Inferior parietal cortex (tissue), 1 donor: Measurements from ENCODE around the gene ANKRD65.
"Not testable (repeated sequence)": the region's sequence is repeated elsewhere in the genome, so short reads cannot be mapped to it uniquely, and the experiment has no call there.

Experiments used
- DNase-seq: peaks from one replicate; pipeline ENCODE4 v3.0.0-alpha.2; 2016; ENCODE audit errors: extremely low spot score

The ANKRD65 gene

DNA sequence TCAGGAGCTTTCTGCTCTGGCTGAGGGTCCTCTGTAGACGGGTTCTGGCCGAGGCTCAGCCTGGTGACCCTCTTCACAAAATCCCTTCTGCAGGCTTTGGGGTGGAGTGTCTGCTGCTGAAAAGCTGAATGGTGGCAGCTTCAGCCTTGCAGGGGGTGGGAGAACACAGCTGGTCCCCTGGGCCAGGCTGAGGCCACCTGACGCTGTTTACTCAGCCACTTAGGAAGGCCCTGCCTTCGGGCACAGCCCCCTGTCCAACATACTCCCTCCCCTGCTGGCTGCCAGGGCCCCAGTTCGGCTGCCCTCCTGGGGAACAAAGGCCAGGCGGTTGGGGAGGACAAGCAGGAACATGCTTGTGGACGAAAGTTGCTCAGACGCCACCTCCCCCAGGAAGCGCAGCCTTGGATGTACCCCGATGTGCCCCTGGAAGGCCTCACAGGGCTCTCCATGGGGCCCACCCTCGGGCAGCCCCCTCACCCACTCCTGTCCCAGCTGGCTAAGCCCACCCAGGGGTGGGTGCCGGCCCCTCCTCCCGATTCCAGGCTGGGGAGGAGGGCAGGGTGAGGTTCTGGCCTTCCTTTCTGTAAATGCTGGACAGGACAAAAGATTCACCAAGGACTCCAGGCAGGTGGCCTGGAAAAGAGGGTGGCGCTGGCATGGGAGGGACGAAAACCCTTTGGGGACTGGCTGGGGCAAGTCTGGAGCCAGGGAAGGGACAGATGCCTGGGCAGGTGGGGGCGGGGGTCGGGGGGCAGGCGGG, at the start of gene ANKRD65:
ANKRD65 (minus strand) TSS at position 130 of the 760 bp plus-strand sequence. CDS start 271 bp downstream, outside the sequence.
- no peak for DNase-seq

DNA sequence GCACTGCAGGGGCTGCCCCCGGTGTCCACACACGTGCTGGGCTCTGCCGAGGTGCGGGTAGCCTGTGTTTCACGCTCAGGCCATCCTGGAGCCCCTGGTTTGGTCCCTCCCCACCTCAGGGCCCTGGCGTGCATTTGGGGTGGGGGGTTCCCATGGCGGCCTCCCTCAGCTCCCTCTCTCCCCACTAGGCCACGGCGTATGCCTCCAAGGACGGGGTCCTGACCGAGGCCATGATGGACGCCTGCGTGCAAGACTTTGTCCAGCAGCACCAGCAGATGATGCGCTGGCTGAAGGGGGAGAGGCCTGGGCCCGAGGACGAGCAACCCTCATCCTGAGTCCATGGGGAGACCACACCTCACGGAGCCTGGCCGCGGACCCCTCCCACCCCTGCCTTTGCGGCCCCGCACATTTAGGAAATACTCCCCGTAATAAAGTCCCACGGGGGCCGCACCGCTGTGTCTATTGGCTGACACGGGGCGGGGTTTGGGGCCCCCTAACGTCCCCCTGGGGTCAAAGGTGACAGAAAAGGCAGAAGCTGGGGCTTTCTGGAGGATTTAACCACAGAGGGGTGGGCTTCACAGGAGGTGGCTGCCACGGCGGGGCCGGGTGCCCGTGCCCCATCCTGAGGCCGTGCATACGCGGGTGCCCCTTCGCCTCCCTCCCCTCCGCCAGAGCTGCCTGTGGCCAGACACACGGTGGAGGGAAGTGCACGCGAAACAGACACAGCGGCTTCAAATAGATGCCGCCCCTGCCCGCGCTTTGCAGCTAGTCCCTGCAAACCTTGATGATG, 47.3 kb upstream of the ANKRD65 start:
- DNase-seq = not testable (repeated sequence)

DNA sequence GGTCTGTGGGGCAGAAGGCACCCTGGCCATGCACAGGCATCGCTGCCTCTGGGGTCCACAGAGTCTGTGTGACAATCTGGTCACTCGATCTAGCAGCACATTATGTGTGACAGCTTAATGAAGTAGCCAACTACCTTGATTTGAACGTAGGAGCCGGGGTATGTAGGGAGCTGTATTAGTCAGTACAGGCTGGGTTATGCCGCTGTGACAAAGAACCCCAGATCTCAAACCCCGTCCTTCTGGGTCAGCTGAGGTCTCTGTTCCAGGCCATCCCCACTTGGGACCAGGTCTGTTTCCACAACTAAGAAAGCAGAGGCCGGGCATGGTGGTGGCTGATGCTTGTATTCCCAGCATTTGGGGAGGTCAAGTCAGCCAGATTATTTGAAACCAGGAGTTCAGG, 42.2 kb upstream of the ANKRD65 start:
- DNase-seq = no peak

DNA sequence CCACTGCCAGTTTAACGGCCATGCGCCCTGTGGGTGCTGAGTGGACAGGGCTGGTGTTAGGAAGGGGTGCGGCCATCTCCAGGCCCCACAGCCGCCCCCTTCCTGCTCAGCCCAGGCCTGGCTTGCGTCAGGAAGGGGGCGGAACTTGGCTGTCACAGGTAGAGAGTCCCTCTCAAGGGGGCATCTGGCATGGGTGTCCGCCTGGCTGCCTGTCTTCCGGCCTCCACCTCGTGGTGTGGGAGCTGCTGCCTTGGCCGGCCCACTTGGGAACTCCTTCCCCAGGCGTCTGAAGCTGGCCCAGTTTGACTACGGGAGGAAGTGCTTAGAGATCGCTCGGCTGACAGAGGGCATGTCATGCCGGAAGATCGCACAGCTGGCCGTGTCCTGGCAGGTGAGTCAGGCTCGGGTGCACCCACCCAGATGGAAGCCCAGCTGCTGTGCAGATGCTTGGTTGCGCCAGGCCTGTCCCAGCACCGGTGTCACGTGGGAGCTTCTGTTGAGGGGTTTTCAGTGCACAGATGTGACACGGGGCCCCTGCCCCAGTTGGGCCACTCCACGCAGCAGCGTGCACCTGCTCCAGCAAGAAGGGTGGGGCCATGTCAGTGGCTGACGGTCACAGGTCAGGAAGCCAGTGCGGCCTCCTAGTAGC, 41.4 kb upstream of the ANKRD65 start:
- DNase-seq = no peak

DNA sequence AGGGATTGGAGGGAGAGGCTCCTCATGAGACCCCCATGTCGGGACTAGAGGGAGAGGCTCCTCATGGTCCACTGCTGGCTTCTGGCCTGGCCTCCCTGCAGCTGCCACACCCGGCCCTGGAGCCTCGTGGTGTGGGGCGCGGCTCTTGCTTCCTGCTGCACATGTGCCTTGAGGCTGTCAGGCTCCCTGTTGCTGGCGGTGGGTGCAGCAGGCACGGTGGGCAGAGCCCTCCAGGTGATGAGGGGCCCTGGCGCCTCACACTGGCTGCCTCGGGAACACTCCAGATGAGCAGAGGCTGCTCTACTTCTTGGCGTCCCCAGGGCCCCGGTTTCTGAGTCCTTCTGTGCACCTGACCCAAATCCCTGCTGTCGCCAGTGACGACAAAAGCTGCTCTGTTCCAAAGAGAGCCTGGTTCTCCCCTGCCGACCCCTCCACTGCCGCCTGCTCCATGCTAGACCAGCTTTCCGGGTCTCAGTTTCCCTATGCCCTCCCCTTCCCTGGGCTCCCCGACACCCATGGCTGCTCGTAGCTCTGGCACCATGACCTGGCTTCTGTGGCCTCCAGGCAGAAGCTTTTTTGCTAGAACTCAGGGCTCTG, 40.7 kb upstream of the ANKRD65 start:
- DNase-seq = no peak

DNA sequence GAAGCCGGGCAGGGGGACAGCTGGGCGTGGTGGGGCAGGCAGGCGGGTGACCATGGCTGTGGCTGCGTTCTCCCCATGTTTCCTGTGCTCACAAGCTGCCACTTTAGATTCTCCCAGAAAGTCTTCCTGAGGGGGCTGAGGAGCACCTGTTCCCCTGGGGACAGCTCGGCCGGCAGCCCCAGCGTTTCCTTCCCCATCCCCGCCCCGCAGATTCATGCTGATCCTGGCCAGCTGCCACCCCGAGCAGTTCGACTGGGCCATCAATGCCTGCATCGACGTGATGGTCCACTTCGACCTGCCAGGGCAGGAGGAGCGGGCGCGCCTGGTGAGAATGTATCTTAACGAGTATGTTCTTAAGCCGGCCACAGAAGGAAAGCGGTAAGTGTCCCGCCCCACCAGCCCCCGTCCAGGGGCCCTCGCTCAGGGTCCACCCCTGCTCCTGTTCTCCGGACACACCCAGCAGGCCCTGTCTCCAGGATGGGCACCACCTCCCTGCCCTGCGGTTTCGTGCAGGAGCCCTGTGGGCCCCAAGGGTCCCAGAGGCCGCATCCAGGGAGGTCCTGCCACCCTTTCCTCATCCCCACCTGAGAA, 39.6 kb upstream of the ANKRD65 start:
- DNase-seq = no peak

DNA sequence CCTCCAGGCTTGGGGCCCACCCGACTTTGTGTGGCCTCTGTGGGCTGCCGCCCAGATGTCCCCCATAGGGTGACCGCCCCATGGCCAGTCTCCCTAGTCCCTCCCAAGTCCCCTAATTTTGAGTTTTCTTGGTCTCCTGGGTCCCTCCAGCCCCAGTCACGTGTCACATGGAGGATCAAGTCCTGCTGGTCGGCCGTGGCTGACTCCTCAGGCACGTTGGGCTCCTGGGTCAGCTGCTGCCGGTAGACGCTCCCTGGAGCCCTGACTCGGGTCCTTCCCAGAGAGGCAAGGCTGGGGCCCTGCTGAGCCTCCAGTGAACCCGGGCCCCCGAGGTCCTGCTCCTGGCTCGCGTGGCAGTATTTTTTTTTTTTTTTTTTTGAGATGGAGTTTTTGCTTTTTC, 38.6 kb upstream of the ANKRD65 start:
- not testable (repeated sequence) for DNase-seq

DNA sequence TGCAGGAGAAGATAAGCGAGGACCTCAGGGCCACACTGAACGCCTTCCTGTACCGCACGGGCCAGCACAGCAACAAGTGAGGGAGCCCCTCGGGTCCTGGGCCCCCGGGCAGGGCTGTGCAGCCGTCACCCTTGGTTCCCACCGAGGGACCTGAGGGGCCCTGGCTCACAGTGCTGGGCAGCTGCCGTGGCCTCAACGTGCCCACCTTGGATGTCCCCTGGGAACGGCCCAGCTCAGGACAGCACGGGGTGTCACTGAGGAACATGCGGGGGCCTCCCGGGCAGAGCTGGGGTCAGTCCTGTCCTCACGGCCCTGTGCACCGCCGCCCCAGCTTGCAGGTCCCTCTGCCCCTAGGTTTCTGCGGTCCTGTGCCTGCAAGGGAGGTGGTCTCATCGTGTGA, 38.1 kb upstream of the ANKRD65 start:
- DNase-seq = not testable (repeated sequence)

DNA sequence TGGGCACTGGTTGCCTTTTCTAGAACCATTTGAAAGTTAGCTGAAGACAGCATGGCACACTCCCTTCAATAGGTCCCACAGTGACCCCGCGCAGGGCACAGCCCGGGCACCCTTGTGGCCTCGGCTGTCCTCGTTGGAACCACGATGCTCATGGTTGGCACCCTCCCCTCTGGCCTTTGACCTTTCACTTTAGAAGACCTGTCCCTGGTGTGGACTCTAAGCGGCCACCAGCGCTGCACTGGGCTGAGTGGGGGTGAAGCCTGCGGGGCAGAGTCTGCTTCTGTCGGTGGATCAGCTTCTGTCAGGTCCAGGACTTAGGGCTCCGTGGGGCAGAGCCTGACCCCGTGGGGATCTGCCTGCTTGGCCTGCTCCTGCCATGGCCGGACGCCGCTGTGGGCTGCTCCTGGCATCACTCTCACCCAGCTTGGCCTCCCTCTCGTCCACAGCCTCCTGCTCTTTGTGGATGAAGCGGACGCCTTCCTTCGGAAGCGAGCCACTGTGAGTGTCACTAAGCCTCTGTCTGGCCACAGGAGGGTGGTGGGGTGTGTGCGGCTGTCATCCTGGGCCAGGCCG, 35.7 kb upstream of the ANKRD65 start:
- DNase-seq = not testable (repeated sequence)

DNA sequence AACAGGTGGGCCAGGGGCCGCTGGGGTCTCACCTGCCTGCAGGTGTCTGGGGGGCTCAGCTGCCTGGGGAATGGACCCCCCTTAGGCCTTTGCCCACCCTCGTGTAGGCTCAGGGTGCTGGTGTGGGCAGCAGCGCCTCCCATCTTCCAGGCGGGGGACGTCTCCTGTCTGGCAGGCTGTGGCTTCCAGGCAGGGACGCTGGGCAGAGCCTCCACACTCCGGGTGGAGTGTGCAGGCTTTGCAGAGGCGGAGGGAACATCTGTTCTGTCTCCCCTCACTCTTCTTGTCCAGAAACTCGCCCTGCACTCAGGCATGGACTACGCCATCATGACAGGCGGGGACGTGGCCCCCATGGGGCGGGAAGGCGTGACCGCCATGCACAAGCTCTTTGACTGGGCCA, 34.9 kb upstream of the ANKRD65 start:
- not testable (repeated sequence) for DNase-seq

DNA sequence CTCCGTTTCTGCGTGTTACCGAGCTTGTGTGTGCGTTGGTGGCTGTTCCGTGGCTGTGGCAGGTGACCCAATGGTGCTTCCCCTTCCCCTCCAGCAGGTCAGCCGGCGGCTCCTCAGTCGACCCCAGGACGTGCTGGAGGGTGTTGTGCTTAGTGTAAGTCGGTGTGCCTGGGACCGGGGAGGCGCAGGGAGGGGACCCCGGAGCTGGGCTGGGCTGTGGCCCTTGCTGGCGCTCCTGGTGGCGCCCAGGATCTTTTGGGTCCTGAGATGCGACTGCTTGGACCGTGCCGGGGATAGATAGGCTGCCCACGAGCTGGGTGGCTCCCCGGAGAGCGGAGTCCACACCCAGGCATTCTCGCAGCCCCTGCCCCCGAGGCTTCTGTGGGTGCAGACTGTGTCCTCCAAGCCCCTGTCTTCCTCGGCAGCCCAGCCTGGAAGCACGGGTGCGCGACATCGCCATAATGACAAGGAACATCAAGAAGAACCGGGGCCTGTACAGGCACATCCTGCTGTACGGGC, 34.3 kb upstream of the ANKRD65 start:
- DNase-seq = no peak

DNA sequence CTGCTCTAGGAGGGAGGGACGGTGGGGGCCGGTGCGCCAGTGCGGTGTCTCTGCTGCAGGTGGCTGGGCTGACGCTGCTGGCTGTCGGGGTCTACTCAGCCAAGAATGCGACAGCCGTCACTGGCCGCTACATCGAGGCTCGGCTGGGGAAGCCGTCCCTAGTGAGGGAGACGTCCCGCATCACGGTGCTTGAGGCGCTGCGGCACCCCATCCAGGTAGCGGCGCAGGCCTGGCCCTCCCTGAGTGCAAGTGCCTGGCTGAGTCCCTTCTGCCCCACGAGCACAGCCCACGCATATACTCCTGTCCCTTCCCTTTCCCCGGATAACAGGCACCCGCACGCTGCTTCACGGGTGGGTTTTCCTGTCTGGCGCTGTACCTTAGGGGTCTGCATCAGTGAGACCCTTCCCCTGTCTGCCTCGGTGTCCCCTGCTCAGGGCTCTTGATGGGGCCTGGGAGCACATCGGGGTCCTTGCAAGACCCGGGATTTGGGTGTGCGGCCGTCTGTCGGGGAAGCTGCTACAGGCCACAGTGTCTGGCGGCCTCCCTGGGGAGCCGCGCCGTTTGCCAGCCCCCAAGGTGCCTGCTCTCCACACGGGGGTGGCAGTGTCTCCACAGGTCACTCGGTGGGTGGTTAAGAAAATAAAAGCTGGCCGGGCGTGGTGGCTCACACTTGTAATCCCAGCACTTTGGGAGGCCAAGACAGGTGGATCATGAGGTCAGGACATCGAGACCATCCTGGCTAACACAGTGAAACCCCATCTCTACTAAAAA, 33.4 kb upstream of the ANKRD65 start:
- not testable (repeated sequence) for DNase-seq

DNA sequence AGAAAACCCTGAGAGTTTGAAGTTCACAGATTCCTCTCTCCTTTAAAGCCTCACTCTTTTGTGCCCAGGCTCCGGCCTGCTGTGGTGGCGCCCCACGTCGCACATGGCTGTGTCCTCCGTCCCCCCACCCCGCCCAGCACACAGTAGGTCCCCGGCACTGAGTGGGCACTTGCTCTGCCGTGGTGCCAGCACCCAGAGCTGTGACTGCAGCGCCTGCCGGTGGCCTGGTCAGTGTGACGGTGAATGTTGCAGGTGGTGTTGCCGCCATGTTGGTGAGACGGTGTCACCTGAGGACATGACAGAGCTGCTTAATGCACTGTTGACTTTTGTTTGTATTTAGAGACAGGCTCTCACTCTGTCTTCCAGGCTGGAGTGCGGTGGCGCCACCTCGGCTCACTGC, 31.8 kb upstream of the ANKRD65 start:
- DNase-seq = no peak

DNA sequence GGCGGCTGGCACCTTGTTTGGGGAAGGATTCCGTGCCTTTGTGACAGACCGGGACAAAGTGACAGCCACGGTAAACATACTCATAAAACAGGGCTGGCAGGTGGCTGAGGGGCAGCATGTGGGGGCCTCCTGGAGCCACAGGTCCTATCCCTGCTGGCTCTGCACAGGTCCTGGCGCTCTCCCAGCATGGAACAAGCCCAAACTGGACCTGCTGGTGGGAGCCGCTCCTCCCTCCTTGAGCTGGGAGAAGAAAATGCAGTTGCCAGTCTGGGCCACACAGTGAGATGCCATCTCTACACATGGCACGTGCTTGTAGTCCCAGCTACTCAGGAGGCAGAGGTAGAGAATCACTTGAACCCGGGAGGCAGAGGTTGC, 31.3 kb upstream of the ANKRD65 start:
- not testable (repeated sequence) for DNase-seq

DNA sequence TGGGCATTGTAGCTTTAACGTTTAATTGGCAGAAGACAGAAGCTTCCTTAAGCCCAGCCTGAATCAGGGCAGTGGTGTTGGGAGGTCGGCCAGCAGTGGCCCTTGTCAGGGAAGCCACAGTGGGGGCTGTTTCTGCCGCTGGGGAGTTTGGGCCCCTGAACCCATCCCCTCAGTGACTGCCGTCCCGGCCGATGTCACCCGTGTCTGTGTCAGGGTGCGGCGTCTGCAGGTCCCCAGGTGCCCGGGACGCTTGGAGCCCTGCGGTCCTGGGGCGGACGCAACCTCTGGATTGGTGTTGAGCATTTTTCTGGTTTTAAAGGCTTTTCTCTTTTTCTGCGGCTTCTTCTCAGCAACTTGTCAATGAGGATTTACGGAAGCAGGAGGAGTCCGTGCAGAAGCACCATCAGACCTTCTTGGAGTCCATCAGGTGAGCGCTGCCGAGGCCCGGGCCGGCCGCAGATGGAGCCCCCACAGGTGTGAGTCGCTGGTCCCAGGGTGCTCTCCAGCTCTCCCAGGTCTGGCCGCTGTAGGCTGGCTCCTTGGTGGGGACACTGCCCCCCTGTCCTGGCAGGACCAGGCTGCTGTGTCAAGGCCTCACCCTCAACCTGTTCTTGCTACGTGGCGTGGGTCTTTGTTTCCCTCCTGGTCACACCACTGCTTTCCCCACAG, 30.8 kb upstream of the ANKRD65 start:
- no peak for DNase-seq

DNA sequence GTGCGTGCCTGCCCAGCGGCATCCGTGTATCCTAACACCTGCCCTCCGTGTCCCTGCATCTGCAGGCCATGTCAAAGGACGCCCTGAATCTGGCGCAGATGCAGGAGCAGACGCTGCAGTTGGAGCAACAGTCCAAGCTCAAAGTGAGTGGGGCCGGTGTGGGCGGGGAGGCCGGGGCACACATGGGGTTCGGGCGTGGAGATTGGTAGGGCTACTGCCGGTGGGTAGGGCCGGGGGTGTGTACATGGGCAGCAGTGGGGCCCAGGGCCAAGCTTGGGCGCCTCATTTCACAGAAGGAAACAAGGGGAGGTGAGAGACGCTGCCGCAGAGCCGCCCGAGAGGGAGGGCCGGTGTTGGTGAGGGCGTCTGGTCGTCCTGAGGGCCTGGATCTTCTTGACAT, 29.5 kb upstream of the ANKRD65 start:
- not testable (repeated sequence) for DNase-seq

DNA sequence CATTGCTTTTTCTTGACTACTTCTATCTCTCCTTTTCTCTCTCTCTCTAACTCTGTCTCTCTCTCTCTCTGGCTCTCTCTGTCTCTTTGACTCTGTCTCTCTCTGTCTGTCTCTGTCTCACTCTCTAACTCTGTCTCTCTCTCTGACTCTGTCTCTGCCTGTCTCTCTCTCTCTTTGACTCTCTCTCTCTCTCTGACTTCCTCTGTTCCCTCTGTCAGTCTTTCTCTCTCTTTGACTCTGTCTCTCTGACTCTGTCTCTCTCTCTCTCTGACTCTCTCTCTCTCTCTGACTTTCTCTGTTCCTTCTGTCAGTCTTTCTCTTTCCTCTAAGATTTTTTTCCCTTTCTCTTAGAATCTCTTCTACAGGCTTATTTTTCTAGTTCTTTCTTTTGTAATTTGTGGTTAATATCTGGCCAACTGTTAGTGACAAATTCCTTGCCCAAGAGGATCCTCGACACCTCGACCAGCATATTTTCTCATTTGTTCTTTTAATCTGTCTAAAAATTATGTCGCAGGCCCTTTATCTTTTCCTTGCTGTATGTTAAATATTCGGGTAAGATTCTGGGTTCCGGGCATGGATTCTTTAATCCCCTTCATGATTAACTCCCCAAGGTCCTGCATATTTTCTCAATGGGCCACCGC, 28.1 kb upstream of the ANKRD65 start, which contains the start of gene ATAD3C:
ATAD3C (plus strand) TSS at position 591 of the 641 bp plus-strand sequence. CDS start 995 bp downstream, outside the sequence.
- DNase-seq = no peak

DNA sequence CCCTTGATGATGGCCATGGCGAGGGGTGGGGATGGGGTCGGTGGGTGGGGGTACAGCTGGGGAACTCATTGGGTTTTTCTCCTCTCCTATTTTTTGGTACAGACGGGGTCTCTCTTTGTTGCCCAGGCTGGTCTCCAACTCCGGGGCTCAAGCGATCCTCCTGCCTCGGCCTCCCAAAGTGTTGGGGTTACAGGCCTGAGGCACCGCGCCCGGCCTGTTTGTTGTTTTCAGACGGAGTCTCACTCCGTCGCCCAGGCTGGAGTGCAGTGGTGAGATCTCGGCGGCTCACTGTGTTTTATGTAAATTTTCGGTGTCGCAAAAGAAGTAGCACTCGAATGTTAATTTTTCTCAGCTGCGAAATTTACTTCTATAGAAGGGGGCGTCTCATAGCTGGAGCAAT, 25.6 kb upstream of the ANKRD65 start:
- not testable (repeated sequence) for DNase-seq
